ENCODE data around the gene PDGFD.

DNA sequence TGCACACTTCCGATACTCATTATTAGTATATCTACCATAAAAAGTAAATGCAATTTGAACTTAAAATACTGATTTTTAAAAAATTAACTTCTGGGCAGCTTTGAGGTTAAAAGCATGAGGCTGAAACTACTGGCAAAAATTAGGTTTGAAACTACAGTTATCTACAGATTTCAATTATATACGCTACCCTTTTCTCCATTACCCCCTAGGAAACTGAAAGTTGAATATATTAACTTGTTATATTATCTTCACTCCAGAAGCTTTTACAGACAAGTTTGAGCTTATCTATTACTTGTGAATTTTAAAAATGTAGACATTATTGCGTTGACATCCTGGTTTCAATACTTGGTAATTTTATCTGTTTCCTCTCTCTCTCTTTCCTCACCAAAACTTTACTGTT is 224.3 kb downstream of the PDGFD start:
- TF ChIP-seq, protein P1, sequence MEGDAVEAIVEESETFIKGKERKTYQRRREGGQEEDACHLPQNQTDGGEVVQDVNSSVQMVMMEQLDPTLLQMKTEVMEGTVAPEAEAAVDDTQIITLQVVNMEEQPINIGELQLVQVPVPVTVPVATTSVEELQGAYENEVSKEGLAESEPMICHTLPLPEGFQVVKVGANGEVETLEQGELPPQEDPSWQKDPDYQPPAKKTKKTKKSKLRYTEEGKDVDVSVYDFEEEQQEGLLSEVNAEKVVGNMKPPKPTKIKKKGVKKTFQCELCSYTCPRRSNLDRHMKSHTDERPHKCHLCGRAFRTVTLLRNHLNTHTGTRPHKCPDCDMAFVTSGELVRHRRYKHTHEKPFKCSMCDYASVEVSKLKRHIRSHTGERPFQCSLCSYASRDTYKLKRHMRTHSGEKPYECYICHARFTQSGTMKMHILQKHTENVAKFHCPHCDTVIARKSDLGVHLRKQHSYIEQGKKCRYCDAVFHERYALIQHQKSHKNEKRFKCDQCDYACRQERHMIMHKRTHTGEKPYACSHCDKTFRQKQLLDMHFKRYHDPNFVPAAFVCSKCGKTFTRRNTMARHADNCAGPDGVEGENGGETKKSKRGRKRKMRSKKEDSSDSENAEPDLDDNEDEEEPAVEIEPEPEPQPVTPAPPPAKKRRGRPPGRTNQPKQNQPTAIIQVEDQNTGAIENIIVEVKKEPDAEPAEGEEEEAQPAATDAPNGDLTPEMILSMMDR (IDR thresholded peaks at IDR 0.05; ENCODE audit: borderline replicate concordance, extremely low read depth, low read length, poor library complexity, severe bottlenecking): no peak
- no peak for TF ChIP-seq EZH2 (IDR thresholded peaks at IDR 0.05; ENCODE audit: borderline replicate concordance, low read depth, low read length, severe bottlenecking)
